IPS DF 19.7 (cell line): ENCODE data around the gene ZNF264.
"Not testable (repeated sequence)": the region's sequence is repeated elsewhere in the genome, so short reads cannot be mapped to it uniquely, and the experiment has no call there.

Source experiments
- DNase-seq: peaks from one replicate; pipeline ENCODE4 v3.0.0-alpha.2; 2013; ENCODE audit warnings: low read depth, low spot score

Gene ZNF264

DNA sequence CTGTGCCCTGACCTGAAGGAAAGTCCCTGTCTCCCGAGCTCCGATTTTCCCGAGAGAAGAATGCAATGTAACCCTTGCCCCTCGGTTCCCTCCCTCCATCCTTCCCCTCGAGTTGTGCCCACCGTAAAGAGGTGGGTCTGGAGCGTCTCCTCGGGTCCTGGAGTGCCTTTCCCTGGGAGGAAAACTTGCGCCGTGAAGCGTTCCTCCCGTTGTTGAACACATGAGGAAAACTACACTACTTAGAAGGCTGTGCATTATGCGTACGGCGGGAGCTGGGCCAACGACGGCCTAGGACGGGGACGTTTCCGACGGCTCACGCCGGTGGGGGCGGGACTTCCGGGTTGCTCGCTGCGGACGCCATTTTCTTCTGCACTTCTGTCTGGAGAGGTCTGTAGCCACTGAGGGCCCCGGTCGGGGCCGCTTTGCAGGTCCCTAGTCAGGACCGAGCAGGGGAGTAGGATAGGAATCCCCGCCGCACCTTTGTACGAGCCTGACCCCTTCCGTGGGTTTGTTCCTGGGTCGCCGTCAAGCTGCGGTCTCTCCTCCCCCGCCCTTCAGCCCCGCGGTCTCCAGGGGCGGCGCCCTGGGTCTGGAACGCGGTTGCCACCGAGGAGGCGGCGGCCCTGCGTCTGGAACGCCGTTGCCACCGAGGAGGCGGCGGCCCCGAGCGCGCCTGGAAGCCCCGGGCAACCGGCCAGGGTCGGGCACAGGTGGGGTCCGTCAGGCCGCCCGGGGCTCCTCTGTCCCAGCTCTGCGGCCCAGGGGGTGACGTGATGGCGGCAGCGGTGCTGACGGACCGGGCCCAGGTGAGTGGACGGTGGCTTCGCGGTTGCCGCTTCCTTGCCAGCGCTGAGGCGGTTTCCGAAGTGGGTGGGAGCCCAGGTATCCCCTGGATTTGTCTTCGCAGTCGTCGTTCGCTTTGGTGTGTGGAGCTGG, at the start of gene ZNF264:
ZNF264 (plus strand) TSS at position 360 of the 936 bp plus-strand sequence; CDS start at position 774, 414 bp downstream.
- DNase-seq, result peak; percentile 35

DNA sequence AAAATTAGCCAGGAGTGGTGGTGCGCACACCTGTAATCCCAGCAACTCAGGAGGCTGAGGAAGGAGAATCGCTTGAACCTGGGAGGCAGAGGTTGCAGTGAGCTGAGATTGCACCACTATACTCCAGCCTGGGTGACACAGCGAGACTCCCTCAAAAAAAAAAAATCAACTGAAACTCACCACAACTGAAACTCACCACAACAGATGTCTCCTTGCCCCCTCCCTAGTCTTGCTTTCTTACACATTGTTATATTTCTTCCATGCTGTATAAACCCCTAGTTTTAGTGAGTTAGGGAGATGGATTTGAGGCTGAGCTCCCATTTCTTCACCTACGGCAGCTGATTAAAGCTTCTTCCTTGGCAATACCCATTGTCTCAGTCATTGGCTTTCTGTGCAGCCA, 49.6 kb upstream of the ZNF264 start:
- no peak for DNase-seq

DNA sequence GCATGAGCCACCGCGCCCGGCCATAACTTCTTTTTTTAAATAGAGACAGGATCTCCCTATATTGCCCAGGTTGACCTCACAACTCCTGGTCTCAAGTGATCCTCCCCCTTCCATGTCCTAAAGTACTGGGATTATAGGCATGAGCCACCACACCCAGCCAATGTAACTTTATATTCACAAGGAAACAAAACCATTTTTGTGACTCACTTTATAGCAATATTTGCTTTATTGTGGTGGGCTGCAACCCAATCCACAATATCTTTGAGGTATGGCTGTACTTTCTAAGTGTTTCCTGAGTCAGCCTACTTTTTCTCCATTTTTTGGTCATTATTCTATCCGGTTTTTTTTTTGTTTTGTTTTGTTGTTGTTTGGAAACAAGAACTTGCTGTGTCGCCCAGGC, 38.4 kb upstream of the ZNF264 start:
- no peak for DNase-seq

DNA sequence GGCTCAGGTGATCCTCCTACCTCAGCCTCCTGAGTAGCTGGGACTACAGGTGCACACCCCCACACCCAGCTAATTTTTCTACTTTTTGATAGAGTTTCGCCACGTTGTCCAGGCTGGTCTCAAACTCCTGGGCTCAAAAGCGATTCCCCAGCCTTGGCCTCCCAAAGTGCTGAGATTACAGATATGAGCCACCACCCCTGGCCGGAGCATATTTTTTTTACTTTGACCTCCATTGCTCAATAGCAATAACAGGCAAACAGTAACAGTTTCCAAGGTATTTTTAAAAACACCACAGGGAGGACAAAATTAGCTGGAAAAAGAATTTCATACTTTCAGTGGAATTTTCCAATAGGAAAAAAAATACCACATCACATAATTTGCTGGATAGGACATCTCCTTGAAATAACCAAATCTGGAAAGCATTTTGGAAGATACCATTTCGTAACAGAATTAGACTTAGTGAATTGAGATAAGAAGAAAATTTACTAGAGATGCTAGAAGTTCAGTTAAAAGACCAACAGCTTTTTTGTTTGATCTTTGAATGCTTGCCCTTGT, 29.2 kb upstream of the ZNF264 start:
- DNase-seq, result no peak

DNA sequence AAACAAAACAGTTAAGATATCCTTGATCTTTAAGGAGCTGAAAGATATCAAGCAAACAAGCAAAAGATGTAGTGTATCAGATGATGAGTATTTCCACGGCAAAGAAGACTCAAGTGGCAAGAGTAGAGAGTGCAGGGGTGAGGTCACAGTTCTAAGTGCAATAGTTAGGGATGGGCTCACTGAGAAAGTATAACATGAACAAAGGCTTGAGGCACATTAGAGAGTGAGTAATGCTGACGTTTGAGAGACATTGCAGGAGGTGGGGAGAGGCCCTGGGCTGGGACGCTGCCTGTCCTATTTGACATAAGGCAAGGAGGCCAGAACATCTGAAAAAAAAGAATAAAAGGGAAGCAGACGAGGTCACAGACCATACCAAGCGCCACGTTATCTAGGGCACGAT, 25.5 kb upstream of the ZNF264 start:
- DNase-seq, result no peak

DNA sequence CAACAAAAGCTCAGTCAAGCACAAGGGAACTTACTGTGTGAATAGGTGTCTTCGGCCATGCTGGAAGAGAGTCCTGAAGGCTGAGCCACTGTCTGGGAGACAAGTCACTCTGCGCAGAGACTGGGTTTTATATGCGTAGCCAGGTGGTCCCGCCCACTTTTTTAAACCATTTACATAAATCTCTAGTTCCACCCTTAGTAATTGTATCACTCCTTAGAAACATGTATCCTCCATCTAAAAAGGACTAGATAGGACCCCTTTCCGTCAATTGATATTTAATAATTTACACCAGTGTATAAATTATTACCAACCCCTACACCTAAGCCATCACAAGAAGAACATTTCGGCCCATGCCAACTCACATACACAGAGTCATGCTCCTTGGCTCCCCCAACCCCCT, 23.9 kb upstream of the ZNF264 start, which contains the start of gene DUXA:
DUXA (minus strand) TSS at position 101 of the 400 bp plus-strand sequence; CDS start at position 59, 42 bp downstream.
- no peak for DNase-seq

DNA sequence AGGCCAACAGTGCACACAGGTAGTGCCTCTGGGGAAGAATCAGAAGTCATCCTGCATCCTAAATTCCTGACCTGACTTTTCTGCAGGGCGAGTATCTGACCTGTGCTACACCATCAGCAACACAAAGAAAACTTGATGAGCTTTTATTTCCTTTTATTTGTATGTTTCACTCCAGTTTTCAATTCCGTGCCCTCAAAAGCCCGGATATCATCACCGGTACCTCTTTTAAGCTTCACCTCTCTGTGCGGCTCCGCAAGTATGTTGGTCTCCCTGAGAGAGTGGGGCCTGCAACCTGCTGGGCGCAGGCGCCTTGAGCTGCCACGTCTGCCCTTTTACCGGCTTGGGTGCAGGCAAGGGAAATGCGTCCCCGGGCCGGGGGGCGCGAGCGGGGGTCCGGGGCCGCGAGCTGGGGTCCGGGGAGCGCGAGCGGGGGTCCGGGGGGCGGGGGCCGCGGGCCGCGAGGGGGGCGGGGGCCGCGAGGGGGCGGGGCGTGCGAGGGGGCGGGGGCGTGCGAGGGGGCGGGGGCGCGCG, 19.7 kb upstream of the ZNF264 start:
- no peak for DNase-seq

DNA sequence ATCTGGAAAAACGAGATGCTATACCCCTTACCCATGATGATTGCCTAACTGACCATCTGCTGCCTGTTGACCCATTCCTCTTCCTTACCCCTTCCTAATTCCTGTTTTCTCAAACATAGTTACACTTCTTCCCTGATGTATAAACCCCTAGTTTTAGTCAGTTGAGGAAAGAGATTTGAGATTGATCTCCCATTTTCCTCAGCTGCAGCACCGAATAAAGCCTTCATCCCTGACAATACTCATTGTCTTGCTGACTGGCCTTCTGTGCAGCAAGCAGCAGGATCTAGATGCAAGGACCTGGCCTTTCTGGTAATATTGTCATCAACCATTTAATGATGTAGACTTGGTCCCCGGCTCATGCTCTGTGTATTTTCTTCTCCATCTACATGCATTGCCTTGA, 999 bp upstream of the ZNF264 start:
- DNase-seq, result no peak

DNA sequence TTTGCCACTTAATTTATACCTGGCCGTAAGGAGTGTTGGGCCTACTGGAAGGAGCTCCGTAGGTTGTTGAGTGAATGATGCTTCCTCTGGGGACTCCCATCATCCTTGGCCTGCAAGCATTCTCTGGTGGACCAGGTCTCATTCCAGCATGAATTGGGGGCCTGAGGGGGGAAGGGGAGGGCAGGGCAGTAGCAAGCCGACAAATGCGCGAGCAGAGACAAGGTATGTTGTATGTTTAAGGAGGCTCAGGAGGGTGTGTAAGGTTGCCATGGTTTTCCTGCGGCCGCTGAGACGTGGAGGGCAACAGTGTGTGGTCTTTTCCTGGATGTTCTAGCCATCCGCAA, 749 bp downstream of the ZNF264 start:
- DNase-seq, result no peak

DNA sequence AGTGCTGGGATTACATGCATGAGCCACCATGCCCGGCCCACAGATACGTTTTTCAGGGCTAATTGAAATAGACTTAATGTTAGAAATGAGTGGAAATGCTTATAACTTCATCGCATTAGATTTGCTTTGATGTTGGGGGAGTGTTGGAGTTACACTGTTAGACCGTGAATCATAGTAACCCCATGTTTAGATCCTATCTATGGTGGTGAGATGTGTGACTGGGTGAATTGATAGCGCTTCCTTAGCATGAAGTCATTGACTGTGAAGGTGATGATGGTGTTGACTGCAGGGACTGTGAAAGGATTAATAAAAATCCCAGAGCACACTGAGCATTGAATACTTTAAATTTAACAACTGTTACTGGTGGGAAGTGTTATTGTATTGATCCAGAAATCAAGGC, 1.7 kb downstream of the ZNF264 start:
- no peak for DNase-seq

DNA sequence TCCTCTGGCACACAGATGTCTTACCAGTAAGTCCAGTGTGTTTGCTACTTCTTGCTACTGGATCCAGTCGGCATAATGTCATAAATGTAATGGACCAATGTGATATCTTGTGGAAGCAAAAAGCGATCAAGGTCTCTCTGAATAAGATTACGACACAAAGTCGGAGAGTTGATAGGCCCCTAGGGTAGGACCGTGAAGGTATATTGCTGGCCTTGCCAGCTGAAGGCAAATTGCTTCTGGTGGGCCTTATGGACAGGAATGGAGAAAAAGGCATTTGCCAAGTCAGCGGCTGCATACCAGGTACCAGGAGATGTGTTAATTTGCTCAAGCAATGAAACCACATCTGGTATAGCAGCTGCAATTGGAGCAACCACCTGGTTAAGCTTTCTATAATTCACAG, 6.6 kb downstream of the ZNF264 start:
- not testable (repeated sequence) for DNase-seq

DNA sequence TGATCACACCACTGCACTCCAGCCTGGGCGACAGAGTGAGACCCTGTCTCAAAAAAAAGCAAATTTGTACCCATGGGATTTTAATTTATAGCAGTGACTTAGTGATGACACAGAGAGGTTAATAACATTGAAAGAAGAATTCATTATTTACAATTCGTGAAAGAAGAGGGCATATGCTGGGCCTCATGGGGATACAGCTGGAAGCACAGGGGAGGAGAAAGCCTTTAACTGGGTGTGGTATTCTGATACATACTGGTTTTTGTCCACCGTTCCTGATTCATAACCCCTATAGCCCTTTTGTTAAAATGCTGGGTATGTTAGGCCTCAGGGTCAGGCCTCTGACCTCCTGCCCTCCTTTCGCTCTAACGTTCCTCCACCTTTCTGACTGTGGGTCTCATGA, 10.9 kb downstream of the ZNF264 start:
- no peak for DNase-seq

DNA sequence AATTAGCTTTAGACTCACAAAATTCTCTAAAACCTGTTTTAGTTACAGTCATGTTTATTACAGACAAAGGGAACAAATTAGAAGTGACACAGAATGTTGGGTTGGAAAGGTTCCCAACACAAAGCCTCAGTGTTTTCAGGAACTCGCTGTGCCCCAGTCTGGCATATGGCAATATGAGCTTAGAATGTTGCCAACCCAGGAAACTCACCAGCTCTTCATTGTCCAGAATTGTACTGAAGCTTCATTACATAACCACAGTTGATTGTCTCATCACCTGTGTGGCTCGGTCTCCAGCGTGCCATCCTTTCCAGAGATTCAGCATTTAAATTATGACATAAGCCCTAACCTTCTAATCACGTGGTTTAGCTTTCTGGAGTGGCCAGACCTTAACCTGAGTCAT, 19.1 kb downstream of the ZNF264 start:
- DNase-seq, result no peak

DNA sequence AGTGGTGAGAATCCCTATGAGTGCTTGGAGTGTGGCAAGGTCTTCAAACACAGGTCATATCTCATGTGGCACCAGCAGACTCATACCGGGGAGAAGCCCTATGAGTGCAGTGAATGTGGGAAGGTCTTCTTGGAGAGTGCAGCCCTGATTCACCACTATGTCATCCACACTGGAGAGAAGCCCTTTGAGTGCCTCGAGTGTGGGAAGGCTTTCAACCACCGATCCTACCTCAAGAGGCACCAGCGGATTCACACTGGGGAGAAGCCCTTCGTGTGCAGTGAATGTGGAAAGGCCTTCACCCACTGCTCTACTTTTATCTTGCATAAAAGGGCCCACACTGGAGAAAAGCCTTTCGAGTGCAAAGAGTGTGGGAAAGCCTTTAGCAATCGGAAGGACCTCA, 20.8 kb downstream of the ZNF264 start:
- DNase-seq, result no peak

DNA sequence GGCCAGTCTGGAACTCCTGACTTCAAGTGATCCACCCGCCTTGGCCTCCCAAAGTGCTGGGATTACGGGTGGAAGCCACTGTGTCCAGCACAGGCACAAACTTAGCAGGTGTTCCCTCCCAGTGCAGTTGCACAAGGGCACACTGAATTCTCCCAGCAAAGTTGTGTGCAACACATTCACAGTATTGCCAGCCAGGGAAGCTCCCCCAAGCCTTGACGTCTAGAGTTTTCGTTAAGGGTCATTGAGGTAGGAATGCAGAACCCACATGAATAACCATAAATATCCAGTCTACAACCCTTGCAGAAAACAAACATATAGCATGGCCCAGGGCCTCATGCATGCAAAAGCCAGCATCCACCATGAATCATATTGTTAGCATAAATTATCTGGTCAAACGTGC, 36.2 kb downstream of the ZNF264 start:
- no peak for DNase-seq

DNA sequence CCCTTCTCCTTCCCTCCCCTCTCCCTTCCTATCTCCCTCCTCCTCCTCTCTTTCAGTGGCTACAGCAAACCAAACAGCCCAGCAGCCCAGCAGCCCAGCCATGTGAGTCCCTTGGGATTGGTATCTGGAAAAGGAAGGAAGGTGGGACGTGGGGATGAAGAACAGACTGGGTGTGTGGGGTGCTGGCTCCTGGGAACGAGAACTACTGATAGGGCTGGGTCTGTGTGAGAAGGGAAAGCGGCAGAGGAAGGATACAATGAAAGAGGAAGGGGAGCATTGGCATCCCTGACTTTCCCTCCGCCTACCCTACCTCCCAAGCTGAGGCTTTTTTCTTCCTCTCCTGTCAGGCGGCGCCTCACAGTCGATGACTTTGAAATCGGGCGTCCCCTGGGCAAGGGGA, 40.4 kb downstream of the ZNF264 start:
- DNase-seq, result no peak

DNA sequence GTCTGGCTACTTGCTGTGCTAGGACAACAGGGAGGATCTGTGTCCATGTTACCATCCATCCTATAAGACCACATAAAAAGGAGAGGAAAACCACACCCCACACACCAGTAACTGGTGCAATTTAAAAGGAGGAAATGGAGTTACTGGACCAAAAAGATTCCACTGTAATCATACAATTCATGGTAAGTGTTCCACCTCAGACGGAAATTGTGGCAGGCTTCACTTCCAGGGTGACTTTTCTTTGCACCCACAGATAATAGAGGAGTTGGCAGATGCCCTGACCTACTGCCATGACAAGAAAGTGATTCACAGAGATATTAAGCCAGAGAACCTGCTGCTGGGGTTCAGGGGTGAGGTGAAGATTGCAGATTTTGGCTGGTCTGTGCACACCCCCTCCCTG, 41.9 kb downstream of the ZNF264 start:
- DNase-seq, result no peak

DNA sequence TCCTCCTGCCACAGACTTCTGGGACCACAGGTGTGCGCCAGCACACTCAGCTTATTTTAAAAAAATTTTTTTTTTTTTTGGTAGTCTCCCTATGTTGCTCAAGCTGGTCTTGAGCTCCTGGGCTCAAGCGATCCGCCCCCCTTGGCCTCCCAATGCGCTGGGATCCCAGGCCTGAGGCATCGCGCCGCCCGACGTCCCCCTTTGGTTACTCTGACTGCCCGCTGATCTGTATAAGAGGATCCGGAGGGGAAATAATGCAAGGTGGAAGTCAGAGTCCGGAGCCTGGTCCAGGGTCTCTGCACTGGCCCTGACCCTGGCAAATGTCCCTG, 48.6 kb downstream of the ZNF264 start:
- no peak for DNase-seq

DNA sequence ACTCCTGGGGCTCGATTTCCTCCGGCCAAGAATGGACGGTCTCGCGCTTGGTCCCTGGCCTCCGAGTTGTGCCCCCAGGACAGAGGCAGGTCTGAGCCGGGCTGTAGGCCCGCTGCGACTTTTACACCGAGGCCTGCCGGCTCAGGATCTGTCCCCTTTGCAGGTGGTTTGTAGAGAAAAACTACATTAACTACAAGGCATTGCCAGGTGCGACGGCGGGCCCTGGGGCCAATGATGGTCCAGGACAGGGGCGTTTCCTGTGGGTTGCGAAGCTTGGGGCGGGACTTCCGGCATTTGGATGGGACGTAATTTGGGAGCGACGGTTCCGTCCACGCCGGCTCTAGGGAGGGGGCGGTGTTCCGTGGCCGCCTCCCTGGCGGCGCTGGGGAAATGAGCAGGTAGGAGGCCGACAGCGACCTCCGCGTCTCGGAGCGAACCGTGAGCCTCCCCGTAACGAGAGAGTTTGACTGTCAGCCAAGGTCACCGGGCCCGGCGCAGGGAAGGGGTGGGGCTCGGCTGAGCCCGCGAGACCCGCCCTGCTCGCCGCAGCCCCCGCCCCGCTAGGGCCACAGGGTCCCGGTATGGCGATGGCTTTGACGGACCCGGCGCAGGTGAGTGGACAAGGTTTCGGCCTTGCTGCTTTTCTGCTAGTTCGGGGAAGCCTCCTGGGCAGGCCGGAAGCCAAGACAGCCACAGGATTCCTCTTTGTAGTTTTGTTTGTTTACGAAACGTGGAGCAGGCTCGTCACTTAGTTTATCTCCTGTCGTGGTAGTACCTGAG, 49.2 kb downstream of the ZNF264 start, which contains the start of gene ZNF805:
ZNF805 (plus strand) TSS at position 322 of the 780 bp plus-strand sequence; CDS start at position 582, 260 bp downstream.
- peak; percentile 90 for DNase-seq

DNA sequence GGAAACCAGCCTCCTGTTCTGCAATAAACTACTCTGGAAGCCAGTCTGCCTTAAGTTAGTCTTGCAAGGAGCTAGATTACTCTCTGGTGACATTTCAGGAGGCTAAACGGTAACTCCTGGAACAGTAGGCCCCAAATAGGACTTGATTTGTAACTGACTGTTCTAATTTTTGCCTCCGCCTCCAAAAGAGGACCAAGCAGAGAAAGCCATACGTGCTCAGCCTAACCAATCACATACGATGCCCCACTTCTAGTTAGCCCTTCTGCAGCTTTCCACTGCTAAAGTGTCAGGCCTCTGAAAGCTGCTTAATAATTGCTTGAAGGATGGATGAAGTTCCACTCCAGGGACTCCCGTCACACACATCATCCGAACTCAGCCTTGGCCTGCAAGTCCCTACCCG, 49.9 kb downstream of the ZNF264 start:
- DNase-seq, result no peak

DNA sequence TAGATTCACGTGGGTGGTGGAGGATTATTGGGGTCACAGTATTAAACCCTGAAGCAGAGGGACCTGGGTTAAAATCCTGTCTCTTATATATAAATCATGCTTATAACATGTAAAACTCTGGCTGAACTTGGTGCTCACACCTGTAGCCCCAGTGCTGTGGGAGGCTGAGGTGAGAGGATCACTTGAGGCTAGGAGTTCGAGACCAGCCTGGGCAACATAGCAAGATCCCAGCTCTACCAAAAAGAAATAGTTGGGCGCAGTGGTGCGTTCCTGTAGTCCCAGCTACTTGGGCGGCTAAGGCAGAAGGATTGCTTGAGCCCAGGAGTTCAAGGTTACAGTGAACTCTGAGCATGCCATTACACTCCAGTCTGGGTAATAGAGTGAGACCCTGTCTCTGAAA, 51.5 kb downstream of the ZNF264 start:
- DNase-seq, result no peak

DNA sequence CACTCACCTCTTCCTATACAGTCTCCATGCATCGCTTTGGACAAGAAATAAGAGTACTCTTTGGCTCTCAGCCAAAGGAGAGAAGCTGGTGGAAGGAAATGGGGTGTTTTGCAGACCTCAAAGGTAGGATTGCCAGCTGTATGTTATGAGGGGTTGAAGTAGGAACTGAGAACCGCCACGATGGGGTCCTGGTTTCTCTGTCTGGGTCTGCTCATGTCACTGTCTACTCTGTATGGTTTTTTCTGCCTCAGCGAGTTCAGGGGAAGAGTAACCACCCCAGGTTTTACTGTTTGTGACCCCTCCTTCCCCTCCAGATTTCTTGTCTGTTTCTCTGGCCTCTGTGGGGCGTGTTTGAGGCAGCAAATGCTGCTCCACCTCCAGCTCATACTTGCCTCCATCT, 53.2 kb downstream of the ZNF264 start:
- DNase-seq, result no peak
